Measurements from ENCODE around the gene PLOD1.

PLOD1 gene

DNA sequence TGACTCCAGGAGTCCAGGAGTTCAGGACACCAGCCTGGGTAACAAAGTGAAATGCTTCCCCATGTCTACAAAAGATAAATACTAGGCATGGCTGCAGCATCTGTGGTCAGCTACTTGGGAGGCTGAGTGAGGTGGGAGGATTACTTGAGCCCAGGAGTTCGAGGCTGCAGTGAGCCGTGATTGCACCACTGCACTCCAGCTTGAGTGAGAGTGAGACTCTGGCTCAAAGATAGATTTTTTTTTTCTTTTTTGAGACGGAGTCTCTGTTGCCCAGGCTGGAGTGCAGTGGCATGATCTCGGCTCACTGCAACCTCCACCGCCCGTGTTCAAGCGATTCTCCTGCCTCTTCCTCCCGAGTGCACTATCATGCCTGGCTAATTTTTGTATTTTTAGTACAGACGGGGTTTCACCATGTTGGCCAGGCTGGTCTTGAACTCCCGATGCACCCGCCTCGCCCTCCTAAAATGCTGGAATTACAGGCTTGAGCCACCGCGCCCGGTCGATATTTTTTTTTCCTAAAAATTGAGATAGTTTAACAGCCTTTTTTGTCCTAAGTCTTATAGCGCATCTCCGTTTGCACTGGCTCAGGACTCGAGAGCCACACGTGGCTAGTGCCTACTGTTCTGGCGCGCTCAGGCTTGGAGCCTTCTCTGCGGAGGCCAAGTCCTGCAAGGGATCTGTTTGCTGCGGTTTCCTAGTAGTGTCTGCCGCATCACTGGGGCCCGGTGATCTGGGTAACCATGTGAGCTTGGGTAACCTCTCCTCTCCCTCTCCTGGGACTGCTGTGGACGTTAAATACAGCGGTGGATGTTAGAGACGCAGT lies 44.7 kb downstream of the PLOD1 start:
- no peak for DNase-seq (ENCODE audit: low spot score)

GRCh38 chr1:11979851-11980675 lies 45.5 kb downstream of the PLOD1 start, which contains the start of gene MFN2:
Gene MFN2 (plus strand): TSS chr1:11980444. CDS start chr1:11989169, 8,725 bp downstream.
- DNase-seq (ENCODE audit: low spot score) = peak; percentile 99

DNA sequence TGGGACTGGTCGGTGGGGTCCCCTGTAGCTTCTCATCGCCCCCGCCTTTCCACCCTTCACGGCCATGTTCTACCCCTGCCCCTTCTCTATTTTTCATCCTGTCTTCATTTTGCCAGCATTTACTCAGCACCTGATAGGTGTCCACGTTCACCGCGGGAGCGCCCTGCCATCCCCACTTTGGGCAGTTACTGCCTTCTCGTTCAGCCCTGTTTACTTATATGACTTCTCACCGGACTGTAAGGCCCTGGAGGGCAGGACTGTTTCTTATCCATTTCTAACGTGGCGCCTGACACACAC lies 46.1 kb downstream of the PLOD1 start:
- peak; percentile 24 for DNase-seq (ENCODE audit: low spot score)

DNA sequence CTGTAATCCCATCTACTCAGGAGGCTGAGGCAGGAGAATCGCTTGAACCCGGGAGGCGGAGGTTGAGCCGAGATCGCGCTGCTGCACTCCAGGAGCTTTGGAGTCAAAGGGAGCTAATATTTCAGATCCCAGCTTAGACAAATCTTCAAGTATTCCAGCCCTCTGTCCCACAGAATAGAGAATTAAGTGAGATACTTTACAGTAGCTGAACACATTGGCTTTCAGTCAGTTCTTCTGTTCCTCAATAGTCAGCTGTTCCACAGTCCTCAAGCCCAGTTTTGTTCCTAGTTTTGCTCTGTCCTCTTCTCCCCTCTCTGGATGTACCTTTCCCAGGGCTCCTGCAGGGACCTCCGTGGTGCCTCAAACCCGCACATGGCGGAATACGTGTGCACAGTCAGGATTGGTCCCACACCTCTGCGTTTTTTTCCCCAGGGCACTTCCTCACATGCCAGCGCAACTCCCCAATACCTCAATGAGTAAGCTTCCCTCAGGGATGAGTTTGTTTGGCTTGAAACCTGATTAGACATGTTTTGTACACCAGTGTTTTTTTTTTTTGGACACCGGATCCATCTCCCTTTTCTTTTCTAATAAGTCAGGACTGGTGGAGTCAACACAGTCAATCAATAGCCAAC lies 47.0 kb downstream of the PLOD1 start:
- no peak for DNase-seq (ENCODE audit: low spot score)

DNA sequence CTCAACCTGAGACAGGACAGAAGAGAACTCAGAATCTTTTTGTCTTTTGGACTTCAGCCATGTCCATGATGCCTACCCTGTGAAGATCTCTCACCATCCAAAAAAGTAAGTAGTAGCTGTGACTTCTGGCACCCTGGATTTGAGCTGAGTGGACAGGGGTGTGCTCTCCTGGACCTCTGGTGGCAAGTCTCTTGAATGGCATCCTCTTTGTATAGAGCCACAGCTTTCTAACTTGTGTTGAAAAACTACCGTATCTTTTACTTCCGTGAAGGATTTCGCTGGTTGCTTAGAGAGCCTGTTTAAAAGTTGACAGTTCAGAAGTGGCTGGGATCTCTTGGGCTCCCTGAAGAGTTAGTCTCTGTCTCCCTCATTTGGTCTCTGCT lies 47.5 kb downstream of the PLOD1 start:
- DNase-seq (ENCODE audit: low spot score) = peak; percentile 48

DNA sequence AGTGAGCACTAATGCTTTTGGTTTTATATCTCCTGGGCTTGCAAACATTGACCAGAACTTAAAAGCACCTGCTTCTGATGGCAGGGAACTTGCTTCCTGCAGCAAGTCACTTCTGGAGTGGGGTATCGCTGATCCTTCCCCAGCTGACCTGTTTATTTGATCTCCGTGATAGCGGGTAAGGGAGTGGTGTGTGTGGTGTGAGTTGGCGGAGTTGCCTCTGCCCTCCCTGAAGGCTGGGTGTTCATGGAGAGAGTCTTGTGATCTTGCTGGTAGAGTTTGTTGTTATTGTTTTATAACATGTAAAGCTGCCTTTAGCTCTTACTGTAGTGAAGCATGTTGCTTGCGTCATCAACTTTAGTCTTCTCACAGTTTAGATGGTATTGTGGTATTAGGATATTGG lies 49.6 kb downstream of the PLOD1 start:
- DNase-seq (ENCODE audit: low spot score) = no peak

DNA sequence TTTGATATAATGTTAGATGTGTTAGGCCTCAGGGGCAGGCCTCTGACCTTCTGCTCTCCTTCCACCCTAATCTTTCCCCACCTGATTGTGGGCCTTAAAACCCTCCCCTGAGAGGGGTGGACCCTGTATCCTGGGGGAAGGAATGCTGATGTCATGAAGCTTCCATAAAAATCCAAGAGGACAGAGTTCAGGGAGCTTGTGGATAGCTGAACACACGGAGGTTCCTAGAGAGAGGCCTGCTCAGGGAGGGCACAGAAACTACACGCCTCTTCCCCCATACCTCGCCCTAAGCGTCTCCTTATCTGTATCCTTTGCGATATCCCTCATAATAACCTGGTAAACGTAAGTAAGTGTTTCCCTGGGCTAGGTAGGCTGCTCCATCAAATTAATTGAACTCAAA lies 50.1 kb downstream of the PLOD1 start:
- no peak for DNase-seq (ENCODE audit: low spot score)

DNA sequence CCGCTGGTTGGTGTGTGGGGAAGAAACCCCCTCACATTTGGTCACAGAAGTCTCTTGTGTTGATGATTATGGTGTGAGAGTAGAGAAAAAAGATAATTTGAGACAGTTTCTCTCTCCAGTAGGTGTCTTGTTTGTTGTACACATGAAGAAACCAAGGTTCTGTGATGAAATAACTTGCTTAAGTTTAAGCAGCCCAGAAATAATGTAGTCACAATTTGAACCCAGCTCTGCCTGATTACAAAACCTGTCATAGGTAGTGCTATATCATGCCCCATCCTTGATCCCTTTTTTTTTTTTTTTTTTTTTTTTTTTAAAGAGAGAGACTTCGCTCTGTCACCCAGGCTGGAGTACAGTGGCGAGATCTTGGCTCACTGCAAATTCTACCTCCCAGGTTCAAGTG lies 50.7 kb downstream of the PLOD1 start:
- DNase-seq (ENCODE audit: low spot score) = no peak

GRCh38 chr1:11985851-11986250 lies 51.3 kb downstream of the PLOD1 start:
- DNase-seq (ENCODE audit: low spot score) = no peak

DNA sequence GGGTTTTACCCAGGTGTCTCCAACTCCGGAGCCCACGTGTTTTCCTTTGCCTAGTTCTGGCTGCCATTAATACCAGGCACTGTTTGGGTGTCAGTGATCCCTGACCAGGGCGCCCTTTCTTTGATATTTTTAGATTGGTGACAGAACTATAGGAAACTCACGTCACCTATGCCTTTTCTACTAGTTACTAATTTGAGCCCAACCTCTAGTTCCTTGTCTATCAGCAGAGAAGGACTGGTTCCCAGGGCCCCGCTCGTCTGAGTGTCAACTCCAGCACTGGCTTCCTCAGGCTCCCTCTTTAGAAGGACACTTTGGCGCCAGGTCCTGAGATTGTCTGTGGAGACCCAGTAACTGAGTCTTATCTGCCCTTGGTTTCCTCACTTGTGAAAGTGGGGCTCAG lies 55.2 kb downstream of the PLOD1 start:
- no peak for DNase-seq (ENCODE audit: low spot score)

DNA sequence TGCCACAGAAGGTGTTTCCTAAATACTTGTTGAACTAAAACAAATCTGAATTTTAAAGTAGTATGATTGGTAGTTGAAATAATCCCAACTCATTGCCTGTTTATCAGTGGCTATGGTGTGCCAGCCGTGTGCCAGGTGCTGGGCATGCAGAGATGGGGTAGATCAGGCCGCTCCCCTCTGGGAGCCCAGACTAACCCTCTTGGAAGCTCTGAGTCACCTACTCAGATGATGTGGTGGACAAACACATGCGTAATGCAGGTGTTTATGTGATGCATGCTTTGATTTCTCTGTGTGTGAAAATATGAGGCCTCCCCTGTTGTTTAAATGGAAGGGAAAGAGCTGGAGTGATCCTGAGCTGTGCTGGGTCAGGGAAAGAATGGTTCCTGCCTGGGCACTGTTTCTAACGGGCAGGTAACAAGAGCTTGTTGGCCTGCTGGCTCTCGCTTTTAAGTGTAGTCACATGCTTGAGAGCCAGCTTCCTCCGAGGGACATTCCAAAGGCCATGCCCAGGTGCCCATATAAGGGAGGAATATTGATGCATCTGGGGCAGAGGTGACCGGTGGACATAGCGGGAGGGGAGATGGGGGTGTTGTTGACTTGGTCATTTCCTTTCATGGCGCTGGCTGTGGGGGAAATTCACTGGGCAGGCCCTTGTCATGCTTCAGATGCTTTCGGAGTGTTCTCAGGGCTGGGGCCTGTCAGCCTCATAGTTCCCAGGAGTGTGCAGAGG lies 56.0 kb downstream of the PLOD1 start:
- DNase-seq (ENCODE audit: low spot score) = no peak

GRCh38 chr1:11991969-11992676 lies 57.6 kb downstream of the PLOD1 start:
- DNase-seq (ENCODE audit: low spot score) = no peak

DNA sequence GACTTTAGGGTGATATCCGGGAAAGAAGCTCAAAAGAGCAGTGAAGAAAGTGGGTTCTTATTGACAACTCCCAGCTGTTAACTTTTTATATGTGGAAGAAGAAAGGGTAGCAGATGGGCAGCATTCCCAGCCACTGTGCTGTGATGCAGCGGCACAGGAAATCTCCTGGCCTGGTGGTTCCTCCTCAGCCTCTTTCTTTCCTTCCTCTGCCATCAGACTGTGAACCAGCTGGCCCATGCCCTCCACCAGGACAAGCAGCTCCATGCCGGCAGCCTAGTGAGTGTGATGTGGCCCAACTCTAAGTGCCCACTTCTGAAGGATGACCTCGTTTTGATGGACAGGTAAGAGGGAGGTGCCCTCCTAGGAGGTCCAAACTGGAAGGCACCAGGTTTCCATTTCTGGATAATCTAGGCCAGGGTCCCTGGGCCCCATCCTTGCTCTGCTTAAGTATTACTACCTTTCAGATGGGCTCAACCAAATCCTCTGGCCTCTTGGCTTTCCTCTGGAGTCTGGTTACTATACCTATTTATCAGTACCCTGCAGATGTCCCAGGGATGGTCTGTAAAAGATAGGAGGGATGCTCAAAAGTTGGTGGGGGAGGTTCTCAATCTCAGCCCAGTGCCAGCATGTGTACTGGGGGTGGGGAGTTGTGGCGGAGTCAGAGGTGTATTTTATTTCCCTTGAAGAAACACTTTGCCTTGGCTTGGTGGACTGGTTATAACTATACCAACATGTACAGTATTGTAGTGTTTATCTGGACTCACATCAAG lies 62.7 kb downstream of the PLOD1 start:
- no peak for DNase-seq (ENCODE audit: low spot score)

DNA sequence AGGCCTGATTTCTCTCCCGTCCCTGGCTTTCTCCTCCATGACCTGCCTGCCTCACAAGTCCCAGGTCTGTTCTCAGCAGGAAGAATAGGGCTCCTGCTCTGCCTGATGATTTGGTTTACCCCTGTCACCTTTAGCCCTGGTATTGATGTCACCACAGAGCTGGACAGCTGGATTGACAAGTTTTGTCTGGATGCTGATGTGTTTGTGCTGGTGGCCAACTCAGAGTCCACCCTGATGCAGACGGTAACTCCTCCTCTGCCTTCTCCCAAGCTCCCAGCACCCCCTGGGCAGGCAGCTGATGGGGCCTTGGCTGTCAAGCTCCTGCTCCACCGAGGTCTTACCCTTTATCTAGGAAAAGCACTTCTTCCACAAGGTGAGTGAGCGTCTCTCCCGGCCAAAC lies 64.1 kb downstream of the PLOD1 start:
- no peak for DNase-seq (ENCODE audit: low spot score)

- no peak for DNase-seq (ENCODE audit: low spot score)
Observed at GRCh38 chr1:11999236-11999635, 64.7 kb downstream of the PLOD1 start.

DNA sequence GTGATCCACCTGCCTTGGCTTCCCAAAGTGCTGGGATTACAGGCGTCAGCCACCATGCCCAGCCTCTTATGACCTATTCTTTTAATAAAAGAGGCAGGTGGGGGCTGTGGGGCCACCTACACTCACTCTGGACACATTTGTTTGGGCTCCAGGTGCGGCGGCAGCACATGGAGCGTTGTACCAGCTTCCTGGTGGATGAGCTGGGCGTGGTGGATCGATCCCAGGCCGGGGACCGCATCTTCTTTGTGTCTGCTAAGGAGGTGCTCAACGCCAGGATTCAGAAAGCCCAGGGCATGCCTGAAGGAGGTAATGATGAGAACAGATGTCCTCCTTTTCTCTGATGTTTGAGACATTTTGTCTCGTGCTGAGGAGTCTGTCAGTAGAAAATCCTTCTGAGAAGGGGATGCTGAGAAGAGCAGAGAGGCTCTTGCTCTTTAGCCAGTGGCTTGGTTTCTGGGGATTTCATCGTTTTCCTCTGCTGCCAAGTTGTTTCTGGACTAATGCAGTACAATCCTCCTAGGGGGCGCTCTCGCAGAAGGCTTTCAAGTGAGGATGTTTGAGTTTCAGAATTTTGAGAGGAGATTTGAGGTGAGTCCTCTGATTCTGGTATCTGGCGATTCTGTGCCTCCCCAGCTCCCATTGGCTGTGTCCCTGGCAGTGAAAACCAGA lies 66.9 kb downstream of the PLOD1 start:
- DNase-seq (ENCODE audit: low spot score) = peak; percentile 26

GRCh38 chr1:12001996-12002493 lies 67.5 kb downstream of the PLOD1 start:
- DNase-seq (ENCODE audit: low spot score) = no peak

GRCh38 chr1:12003762-12004161 lies 69.2 kb downstream of the PLOD1 start:
- no peak for DNase-seq (ENCODE audit: low spot score)

GRCh38 chr1:12005488-12006166 lies 71.1 kb downstream of the PLOD1 start:
- no peak for DNase-seq (ENCODE audit: low spot score)
